ENCODE results near the gene KAT2A. TPM values are rescaled to one million over a fixed set of nuclear protein-coding genes. Genes with fewer than 3 reads are reported as not detected.

The KAT2A gene
- total RNA-seq, 1 experiment from 2014 or later, result 43.5 TPM

DNA sequence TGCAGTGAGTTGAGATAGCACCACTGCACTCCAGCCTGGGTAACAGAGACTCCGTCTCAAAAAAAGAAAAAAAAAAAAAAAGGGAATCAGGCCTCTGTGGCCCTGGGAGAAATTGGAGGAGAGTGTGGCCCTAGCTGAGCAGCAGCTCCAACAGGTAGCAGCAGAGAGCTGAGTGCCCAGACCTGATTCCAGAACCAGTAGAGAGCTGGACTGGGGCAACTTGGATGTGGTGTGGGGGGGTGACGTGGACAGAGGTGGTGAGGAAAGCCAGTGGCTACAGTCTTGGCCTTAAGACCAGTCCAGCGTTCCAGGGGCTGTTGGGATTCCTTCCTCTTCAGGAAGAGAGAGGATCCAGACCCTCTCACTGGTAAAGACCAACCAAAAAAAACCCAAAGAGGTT is 3.1 kb upstream of the KAT2A start:
- H3T11ph ChIP-seq (ENCODE audit: low read length), result no peak overlapping the region
- H3K4me1 Mint-ChIP-seq, result peaks cover 22 to 26% of the 10 kb centered on the region in 2 experiments
- no peaks in the 10 kb centered on the region for H3K4me1 ChIP-seq (ENCODE audit: insufficient read depth, low read length)
- TF ChIP-seq, protein P1, sequence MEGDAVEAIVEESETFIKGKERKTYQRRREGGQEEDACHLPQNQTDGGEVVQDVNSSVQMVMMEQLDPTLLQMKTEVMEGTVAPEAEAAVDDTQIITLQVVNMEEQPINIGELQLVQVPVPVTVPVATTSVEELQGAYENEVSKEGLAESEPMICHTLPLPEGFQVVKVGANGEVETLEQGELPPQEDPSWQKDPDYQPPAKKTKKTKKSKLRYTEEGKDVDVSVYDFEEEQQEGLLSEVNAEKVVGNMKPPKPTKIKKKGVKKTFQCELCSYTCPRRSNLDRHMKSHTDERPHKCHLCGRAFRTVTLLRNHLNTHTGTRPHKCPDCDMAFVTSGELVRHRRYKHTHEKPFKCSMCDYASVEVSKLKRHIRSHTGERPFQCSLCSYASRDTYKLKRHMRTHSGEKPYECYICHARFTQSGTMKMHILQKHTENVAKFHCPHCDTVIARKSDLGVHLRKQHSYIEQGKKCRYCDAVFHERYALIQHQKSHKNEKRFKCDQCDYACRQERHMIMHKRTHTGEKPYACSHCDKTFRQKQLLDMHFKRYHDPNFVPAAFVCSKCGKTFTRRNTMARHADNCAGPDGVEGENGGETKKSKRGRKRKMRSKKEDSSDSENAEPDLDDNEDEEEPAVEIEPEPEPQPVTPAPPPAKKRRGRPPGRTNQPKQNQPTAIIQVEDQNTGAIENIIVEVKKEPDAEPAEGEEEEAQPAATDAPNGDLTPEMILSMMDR (conservative IDR thresholded peaks at IDR 0.05), result no peak
- H3K23ac ChIP-seq (ENCODE audit: insufficient read length, low read depth, low read length), result no peak overlapping the region
- no peak overlapping the region for H3K27ac ChIP-seq (ENCODE audit: insufficient read length, low read depth, low read length)
- H3K27me3 ChIP-seq (ENCODE audit: insufficient read depth, low read length), result peaks cover 2% of the 10 kb centered on the region; the same call in 1 of the 2 replicates
- no peak overlapping the region for H2BK15ac ChIP-seq (ENCODE audit: low read depth, low read length)
- no peak overlapping the region for H3K4me2 ChIP-seq (ENCODE audit: insufficient read depth, insufficient read length, low read length)
- H4K8ac ChIP-seq (replicated peaks; ENCODE audit: insufficient read length, low read depth, low read length), result no peak overlapping the region
- no peaks in the 10 kb centered on the region for H3K27me3 Mint-ChIP-seq (ENCODE audit: low read depth)
- no peaks in the 10 kb centered on the region for H3K23me2 ChIP-seq (ENCODE audit: insufficient read length, low read depth, low read length, poor library complexity, severe bottlenecking)
- 0 out of 7 replicates have a peak overlapping the region, but pooled peaks of 2 of the 3 experiments have one; percentile 30 to 48 for H3K27ac Mint-ChIP-seq
- no peak overlapping the region; a peak in 1 of 5 replicates for H3K4me3 Mint-ChIP-seq
- H4K20me1 ChIP-seq (ENCODE audit: control insufficient read depth, insufficient read depth, insufficient read length), result no peaks in the 10 kb centered on the region
- H3K18ac ChIP-seq (ENCODE audit: insufficient read length, low read depth, low read length), result no peak overlapping the region
- WGBS (ENCODE audit: extremely low coverage, insufficient read length, low lambda C conversion rate), result no CpG with 5 or more reads among the region's 3 CpGs
- no peaks in the 10 kb centered on the region for H3K9me3 Mint-ChIP-seq
- H4K5ac ChIP-seq (ENCODE audit: insufficient read length, low read depth, low read length), result no peak overlapping the region
- H2BK20ac ChIP-seq (ENCODE audit: low read depth, low read length, poor library complexity, severe bottlenecking), result no peak overlapping the region
- H3K9me3 ChIP-seq (ENCODE audit: control insufficient read depth, low read depth, low read length), result no peaks in the 10 kb centered on the region
- no peaks in the 10 kb centered on the region for H3K79me1 ChIP-seq (ENCODE audit: insufficient read depth, low read depth, low read length, poor library complexity, severe bottlenecking)
- no peak overlapping the region for H3K14ac ChIP-seq (ENCODE audit: insufficient read depth, low read length)
- no peak overlapping the region for H3K4ac ChIP-seq (ENCODE audit: low read depth, low read length)
- H4K91ac ChIP-seq (ENCODE audit: insufficient read length, low read depth, low read length), result no peak overlapping the region
- no peak overlapping the region for H2BK12ac ChIP-seq (ENCODE audit: insufficient read length, low read depth, low read length)
- H3K9ac ChIP-seq (ENCODE audit: extremely low read depth, insufficient read length, low read length), result no peak overlapping the region
- H3K79me2 ChIP-seq (ENCODE audit: insufficient read depth, low read length), result no peaks in the 10 kb centered on the region
- H2BK120ac ChIP-seq (ENCODE audit: low read depth, low read length, poor library complexity, severe bottlenecking), result no peak overlapping the region
- H3K56ac ChIP-seq (ENCODE audit: insufficient read length, low read depth, low read length), result no peak overlapping the region
- H3K36me3 Mint-ChIP-seq (ENCODE audit: insufficient read depth in 1 of 3, low read depth in 3 of 3), result peaks cover 15 to 53% (median 48%) of the 10 kb centered on the region in 3 experiments; a peak in 6 of 7 replicates
- no peak for DNase-seq
- H2AK5ac ChIP-seq (ENCODE audit: insufficient read length, low read length), result no peak overlapping the region
- H2BK5ac ChIP-seq (ENCODE audit: insufficient read length, low read length), result no peak overlapping the region
- H2AFZ ChIP-seq (ENCODE audit: low read length), result no peak overlapping the region
